HG03103 (cell line): ENCODE measurements around the gene BCL2.

ENCODE experiments used
- ATAC-seq: cut with Tn5 transposase; IDR thresholded peaks from one replicate; pipeline ENCODE4 v1.9.1; 2021; ENCODE audit warnings: low read depth; ENCODE audit not compliant: unreplicated experiment

Gene BCL2

GRCh38 chr18:63329431-63330145 is 10.0 kb upstream of the BCL2 start:
- ATAC-seq: no peak

- ATAC-seq: no peak
Measured at GRCh38 chr18:63326011-63326410, 6.4 kb upstream of the BCL2 start.

DNA sequence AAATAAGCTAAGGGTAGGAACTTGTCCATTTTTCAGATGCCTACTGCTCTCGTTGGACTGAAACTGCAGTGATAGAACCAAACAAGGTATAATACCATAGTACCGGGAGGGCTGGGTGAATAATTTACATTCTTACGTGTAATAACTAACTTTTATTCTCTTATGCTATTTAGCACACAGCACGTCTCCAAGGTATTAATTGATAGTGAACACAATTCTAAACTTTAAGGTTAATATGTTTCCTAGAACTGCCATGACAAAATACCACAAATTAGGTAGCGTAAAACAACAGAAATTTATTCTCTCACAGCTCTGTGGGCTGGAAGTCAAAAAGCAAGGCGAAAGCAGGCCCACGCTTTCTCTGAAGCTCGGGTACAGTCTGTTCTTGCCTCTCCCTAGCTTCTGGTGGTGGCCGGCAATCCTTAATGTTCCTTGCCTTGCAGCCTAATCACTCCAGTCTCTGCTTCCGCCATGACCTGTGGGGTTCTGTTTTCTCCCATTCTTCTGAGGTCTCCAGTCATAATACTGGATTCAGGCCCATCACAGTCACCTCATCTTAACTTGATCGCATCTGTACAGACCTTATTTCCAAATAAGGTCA is 5.6 kb upstream of the BCL2 start:
- no peak for ATAC-seq

GRCh38 chr18:63322908-63323634 is 3.5 kb upstream of the BCL2 start:
- no peak for ATAC-seq

DNA sequence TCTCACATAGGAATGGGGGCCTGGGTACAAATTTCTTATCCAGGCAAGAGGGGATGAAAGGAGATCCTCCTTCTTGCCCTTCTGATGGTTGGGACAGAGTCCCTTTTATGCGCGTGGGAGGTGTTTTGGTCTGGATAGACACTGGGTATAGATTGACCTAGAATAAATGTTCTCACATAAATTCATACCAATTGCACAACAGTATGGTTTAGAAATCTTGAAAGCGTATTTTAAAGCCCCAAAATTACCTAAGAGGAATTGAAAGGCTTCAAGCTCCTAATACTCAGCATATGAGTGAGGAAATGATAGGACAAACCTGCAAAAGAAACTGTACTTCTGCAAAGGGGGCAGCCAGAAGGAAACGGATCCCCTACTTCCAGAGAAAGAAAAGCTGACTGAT is 2.6 kb upstream of the BCL2 start:
- ATAC-seq: no peak

- ATAC-seq: no peak
Measured at GRCh38 chr18:63321291-63321690, 1.7 kb upstream of the BCL2 start.

- no peak for ATAC-seq
Measured at GRCh38 chr18:63320975-63321265, 1.4 kb upstream of the BCL2 start.

DNA sequence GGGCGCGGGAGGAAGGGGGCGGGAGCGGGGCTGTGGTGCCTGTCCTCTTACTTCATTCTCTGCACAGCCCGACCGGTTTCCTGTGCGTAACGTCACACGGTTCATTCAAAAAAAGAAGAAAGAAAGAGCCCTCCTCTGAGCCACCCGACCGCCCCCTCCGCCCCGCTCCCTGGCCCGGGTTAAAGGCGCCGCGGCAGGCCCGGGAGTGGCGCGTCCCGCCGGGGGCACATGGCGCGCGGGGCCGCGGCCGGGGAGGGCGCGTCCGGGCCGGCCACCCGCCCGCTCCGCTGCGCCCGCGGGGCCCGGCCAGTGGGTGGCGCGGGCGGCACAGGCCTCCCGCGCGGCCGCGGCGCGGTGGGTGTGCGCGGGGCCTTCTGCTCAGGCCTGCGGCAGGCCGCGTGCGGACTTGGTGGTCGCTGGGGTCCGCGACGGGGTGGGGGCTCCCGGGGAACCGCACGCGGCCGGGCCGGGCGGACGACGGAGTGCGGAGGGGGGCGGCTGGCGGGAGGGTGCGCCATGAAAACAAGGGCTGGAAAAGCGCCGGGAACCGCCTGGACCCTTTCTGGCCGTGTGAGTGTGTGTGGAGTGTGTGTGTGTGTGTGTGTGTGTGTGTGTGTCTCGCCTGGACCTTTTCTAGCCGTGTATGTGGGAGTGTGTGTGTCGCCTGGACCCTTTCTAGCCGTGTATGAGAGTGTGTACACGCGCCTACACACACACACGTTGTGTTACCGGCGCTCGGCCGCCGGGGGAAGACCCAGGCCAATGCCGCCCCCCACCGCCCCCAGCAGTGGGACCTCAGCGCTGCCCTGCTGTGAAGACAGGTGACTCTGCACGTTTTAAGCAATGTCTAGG is 780 bp upstream of the BCL2 start:
- peak; percentile 49 for ATAC-seq

- no peak for ATAC-seq
Measured at GRCh38 chr18:63318889-63319382, 633 bp downstream of the BCL2 start.

GRCh38 chr18:63317982-63318888 is 1.3 kb downstream of the BCL2 start:
- peak; percentile 37 for ATAC-seq

DNA sequence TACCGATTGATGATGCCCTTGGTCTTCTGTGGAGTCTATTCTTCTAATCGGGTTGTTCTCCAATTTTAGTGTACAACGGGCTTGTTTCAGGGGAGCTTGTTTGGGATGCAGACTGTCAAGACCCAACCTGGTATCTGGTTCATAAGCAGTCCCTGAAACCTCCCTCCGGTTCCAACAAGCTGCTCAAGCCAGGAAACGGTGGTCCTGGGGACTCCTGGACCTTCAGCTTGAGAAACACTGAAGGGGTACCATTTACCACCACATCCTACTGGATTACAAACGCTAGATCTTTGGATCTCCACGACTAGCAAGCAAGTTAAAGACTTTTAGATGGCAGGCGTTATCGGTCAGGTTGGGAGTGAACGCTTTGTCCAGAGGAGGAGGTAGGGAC is 2.0 kb downstream of the BCL2 start:
- no peak for ATAC-seq

GRCh38 chr18:63316612-63317555 is 2.7 kb downstream of the BCL2 start:
- no peak for ATAC-seq

DNA sequence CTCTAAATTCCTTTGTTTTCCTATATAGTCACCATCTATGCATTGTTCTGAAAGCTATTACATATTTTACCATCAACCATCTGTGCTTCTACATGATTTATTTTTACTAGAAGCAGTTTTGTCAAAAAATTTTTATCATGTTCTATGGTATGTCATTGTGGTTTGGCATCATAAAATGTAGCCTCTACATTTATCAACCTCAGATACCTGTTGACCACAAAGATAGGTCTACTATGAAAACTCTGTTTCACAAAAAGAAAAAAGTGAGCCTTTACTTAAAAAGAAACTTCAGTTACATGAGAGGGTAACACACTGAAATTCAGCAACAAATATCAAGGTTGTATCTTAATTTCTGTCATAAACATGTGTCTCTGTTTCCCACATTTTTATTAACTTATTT is 3.7 kb downstream of the BCL2 start:
- ATAC-seq: no peak

DNA sequence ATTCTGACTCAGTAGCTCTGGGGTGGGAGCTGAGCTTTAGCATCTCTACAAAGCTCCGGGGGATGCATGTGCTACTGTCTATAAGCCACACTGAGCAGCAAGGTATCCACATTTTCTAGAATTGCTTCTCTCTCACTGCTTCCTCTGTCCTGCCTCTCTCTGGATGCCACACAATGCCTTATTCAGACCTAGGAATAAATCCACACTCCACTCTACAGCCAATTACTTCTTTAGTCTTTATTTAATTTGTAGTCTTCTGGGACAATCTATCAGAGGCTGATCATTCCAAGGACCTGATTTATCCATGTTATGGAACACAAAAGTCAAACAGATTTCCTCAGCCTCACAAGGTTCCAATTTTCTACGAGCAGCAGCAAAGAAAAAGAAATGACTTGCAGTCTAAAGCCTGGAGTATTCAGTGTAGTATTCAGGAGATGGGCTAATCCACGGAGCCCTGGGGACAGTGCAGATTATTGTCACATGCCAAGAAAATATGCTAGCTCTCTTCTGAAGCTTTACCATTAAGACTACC is 4.4 kb downstream of the BCL2 start:
- no peak for ATAC-seq

- ATAC-seq: no peak
Measured at GRCh38 chr18:63314062-63314790, 5.3 kb downstream of the BCL2 start.

DNA sequence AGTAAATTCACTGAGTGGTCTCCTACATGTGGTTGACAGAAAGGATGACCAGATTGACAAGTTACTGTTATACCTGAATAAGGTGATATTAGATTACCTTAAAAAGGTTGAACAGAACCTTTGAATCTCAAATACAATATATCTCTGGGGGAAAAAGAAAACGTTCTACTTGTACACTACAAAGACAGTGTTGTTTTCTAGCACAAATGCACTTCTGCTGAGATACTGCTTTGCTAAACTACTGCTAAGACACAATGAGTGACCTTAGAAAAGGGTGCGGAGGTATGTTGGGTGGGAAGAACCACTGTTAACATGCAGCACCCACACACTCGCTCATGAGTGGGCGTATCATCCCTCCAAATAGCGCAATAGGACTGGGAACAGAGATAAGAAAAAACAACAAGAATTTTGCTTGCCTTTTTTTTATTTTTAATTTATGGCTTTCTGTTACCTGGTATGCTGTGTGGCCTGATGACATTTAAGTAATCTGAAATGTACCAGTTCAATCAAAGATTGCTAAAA is 6.1 kb downstream of the BCL2 start:
- no peak for ATAC-seq

DNA sequence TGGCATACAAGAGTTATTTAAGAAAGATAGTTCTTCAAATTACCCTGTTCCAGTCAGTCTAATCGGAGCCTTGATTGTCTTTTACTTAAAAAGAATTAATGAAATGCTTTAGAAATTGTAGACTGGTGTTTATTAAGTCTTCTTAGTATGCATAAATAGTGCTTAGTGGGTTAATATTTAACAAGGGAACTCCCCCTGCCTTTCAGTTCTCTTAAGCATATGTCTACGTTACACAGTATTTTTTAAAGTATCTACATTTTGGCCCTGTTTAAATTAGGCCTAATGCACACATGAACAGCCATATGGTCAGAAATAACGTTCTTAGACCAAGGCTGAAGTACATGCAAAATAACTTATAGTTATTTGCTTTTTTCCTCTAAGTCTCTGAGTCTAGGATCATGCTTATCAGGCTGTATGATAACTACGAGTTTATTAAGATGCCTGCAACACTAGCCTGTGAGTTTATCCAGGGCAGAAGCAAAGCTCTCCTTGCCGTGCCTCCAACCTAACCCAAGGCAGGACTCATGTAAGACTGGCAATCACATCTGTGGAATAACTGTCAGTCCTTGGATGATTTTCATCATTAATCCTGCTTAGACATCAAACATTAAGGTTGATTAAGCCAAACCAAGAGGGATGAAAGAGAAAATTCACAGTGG is 6.7 kb downstream of the BCL2 start:
- no peak for ATAC-seq
